ENCODE results near the gene HCN4. TPM values are rescaled to one million over a fixed set of nuclear protein-coding genes. Genes with fewer than 3 reads are reported as not detected.

The HCN4 gene
- total RNA-seq, 1 donor from 2014 or later = 0.41 TPM

DNA sequence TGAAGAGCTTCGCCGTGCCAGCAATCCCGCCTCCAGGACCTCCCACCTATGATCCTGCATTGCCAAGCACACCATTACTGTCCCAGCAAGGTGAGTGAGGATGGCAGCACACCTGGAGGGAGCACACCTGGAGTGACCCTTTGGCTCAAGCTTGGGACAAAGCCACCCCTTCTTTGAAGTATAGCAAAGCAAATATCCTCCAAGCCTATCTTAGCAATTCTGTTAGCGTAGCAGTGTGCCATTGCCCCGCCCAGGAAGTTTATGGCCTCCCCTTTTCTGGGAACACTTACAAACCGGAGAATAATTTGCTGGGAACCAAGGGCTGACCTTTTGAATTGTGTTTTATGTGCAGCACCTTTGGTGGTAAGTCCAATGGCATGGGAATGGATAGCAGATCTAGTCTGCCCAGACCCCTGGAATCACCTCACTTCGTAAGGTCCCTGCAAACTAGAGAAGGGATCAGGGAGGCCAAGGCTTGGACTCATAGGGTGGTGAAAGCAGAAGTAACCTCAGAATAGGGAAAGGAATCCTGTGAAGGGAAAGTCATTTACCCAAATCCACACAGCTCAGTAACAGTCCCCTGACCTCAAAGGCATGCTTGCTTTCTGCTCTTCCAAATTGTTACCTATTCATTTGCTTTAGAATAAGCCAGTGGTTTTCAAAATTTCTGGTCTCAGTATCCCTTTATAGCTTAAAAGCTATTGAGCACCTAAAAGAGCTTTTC, 70.1 kb downstream of the HCN4 start:
- Histone ChIP-seq H3K36me3 (no peaks in the 10 kb centered on the region), H4K20me1 (ENCODE audit: low read depth) (no peaks in the 10 kb centered on the region), H3K4me1 (no peaks in the 10 kb centered on the region), H3K9ac (no peak overlapping the region), H3K4me3 (no peak overlapping the region), H2AFZ (replicated peaks) (no peak overlapping the region), H3K79me2 (ENCODE audit: low read depth) (no peaks in the 10 kb centered on the region), H3K27me3 (no peaks in the 10 kb centered on the region), H3K9me3 (ENCODE audit: low read depth) (no peaks in the 10 kb centered on the region), H3F3A (ENCODE audit: low read depth) (no peaks in the 10 kb centered on the region), H3K27ac (no peak overlapping the region), H3K4me2 (no peak overlapping the region)
- Mint-ChIP-seq H3K27me3 (ENCODE audit: insufficient read depth, low read depth) (peaks cover 10% of the 10 kb centered on the region), H3K36me3 (peaks cover 30% of the 10 kb centered on the region), H3K27ac (no peak overlapping the region), H3K4me1 (no peaks in the 10 kb centered on the region), H3K4me3 (no peak overlapping the region), H3K9me3 (no peaks in the 10 kb centered on the region)
- TF ChIP-seq EZH2 (IDR thresholded peaks at IDR 0.05) (no peak), EZH2phosphoT487 (IDR thresholded peaks at IDR 0.05) (no peak)
- TF ChIP-seq, protein P1, sequence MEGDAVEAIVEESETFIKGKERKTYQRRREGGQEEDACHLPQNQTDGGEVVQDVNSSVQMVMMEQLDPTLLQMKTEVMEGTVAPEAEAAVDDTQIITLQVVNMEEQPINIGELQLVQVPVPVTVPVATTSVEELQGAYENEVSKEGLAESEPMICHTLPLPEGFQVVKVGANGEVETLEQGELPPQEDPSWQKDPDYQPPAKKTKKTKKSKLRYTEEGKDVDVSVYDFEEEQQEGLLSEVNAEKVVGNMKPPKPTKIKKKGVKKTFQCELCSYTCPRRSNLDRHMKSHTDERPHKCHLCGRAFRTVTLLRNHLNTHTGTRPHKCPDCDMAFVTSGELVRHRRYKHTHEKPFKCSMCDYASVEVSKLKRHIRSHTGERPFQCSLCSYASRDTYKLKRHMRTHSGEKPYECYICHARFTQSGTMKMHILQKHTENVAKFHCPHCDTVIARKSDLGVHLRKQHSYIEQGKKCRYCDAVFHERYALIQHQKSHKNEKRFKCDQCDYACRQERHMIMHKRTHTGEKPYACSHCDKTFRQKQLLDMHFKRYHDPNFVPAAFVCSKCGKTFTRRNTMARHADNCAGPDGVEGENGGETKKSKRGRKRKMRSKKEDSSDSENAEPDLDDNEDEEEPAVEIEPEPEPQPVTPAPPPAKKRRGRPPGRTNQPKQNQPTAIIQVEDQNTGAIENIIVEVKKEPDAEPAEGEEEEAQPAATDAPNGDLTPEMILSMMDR (IDR thresholded peaks at IDR 0.05) = no peak
- no peak for DNase-seq (ENCODE audit: low spot score)

DNA sequence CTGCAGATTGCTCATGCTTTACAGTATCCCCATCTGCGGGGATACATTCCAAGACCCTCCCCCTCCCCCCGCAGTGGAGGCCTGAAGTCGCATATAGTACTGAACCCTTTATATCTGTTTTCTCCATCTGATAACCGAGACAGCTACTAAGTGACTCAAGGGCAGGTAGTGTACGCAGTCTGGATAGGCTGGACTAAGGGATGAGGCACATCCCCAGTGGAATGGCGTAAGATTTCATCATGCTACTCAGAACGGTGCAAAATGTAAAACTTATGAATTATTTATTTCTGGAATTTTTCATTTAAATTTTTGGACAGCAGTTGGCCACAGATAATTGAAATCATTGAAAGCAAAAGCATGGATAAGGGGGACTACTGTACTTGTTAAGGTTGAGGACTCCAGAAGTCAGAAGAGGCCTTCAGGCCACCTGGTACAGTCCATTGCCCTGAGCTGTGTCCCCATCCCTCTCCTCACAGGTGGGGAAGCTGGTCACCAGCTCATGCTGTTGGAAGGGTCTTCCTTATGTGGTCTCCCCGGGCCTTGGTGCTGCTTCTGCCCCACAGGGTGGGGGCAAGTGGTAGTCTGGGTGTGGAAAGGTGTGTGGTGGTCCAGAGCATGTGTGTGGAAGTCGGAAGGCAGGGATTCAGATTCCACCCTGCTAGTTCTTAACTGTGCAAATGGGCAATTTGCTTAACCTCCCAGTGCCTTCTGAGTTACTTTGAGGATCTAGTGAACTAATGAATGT, 72.0 kb downstream of the HCN4 start:
- Mint-ChIP-seq H3K4me1 (no peaks in the 10 kb centered on the region), H3K27ac (peak overlapping the region; percentile 88), H3K36me3 (peaks cover 21% of the 10 kb centered on the region), H3K4me3 (no peak overlapping the region), H3K9me3 (no peaks in the 10 kb centered on the region), H3K27me3 (ENCODE audit: insufficient read depth, low read depth) (peaks cover 10% of the 10 kb centered on the region)
- DNase-seq (ENCODE audit: low spot score) = no peak
- H3K9me3 ChIP-seq (ENCODE audit: low read depth) = no peaks in the 10 kb centered on the region
- H3K9ac ChIP-seq = no peak overlapping the region
- H3K4me2 ChIP-seq = no peak overlapping the region
- H3K4me1 ChIP-seq = no peaks in the 10 kb centered on the region
- H3K79me2 ChIP-seq (ENCODE audit: low read depth) = no peaks in the 10 kb centered on the region
- H3K36me3 ChIP-seq = no peaks in the 10 kb centered on the region
- H4K20me1 ChIP-seq (ENCODE audit: low read depth) = no peaks in the 10 kb centered on the region
- no peak overlapping the region for H3K27ac ChIP-seq
- no peak overlapping the region for H3K4me3 ChIP-seq
- H3F3A ChIP-seq (ENCODE audit: low read depth) = no peaks in the 10 kb centered on the region
- no peak overlapping the region for H2AFZ ChIP-seq (replicated peaks)
- H3K27me3 ChIP-seq = no peaks in the 10 kb centered on the region
- TF ChIP-seq EZH2 (IDR thresholded peaks at IDR 0.05) (no peak), EZH2phosphoT487 (IDR thresholded peaks at IDR 0.05) (no peak)
- TF ChIP-seq, protein P1 (IDR thresholded peaks at IDR 0.05) = no peak

DNA sequence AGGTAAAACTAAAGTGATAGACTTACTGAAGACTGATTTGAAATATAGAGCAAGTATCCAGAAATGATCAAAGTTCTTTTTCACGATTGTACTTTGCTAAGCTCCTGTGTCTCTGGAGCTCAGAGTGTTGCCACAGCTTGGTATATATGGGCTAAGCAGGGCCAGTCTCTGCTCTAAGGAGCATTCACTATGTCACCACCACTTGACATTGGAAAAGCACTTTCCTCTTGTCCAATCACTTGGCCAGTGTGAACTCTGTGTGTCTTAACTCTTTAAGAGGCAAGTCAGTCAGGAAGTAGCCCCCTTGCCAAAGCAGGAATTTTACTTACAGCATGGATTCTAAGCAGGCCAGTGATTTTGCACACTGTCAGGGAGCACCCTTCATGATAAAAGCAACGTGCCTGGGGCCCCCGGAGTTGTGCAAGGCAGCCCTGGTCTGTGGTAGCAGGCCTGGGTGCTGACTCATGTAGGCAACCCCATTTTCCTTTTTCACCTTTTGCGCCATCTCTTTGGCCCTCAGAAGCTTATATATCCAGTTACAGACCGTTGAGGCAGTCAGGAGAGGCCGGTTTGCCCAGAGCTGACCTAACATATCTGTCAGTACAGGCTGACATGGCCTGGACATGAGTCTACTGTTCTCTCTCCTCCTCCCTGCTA, 73.0 kb downstream of the HCN4 start:
- TF ChIP-seq EZH2phosphoT487 (IDR thresholded peaks at IDR 0.05) = no peak
- TF ChIP-seq, protein P1 (IDR thresholded peaks at IDR 0.05) = no peak
- no peak for TF ChIP-seq EZH2 (IDR thresholded peaks at IDR 0.05)
- Mint-ChIP-seq H3K27me3 (ENCODE audit: insufficient read depth, low read depth) (peaks cover 10% of the 10 kb centered on the region), H3K27ac (no peak overlapping the region), H3K36me3 (peaks cover 17% of the 10 kb centered on the region), H3K9me3 (no peaks in the 10 kb centered on the region), H3K4me3 (no peak overlapping the region), H3K4me1 (no peaks in the 10 kb centered on the region)
- DNase-seq (ENCODE audit: low spot score) = no peak
- Histone ChIP-seq H3K4me3 (no peak overlapping the region), H3K4me1 (no peaks in the 10 kb centered on the region), H3K36me3 (no peaks in the 10 kb centered on the region), H2AFZ (replicated peaks) (no peak overlapping the region), H3K4me2 (no peak overlapping the region), H3K27me3 (no peaks in the 10 kb centered on the region), H3F3A (ENCODE audit: low read depth) (no peaks in the 10 kb centered on the region), H4K20me1 (ENCODE audit: low read depth) (no peaks in the 10 kb centered on the region), H3K9me3 (ENCODE audit: low read depth) (no peaks in the 10 kb centered on the region), H3K79me2 (ENCODE audit: low read depth) (no peaks in the 10 kb centered on the region), H3K9ac (no peak overlapping the region), H3K27ac (no peak overlapping the region)

All from neural progenitor cell (in vitro differentiated cells).